Adrenal gland (tissue), 12 donors: ENCODE results near the gene TRMT6. TPM values are rescaled to one million over a fixed set of nuclear protein-coding genes. Genes with fewer than 3 reads are reported as not detected.

Experiments
- DNase-seq, 7 donors: peaks; one replicate each; pipeline ENCODE4 v3.0.0-alpha.2; 2019 to 2020
- H3K27ac ChIP-seq, 5 donors: fragments of 200-600 bp; sonication (generic) in 4 of 5; 1 replicate in 3 of 5; 2 replicates in 2 of 5; pipeline versions ENCODE4 v1.5.1 to v1.8.0; 2016 to 2020; ENCODE audit warnings: mild to moderate bottlenecking in 1 of 5
- H3K27me3 ChIP-seq: fragments of 200-600 bp; 2 replicates; pipeline ENCODE4 v1.8.0; 2021
- H3K36me3 ChIP-seq, 2 donors: fragments of 200-600 bp; replicated peaks in 1 of 2; 1 replicate in 1 of 2; 2 replicates in 1 of 2; pipeline versions ENCODE4 v1.5.1 to v1.8.0; 2018 to 2022
- H3K4me1 ChIP-seq, 2 donors: fragments of 200-600 bp; replicated peaks in 1 of 2; 1 replicate in 1 of 2; 2 replicates in 1 of 2; pipeline versions ENCODE4 v1.5.1 to v1.8.0; 2018 to 2021
- H3K4me3 ChIP-seq, 4 donors: fragments of 200-600 bp; sonication (generic) in 3 of 4; one replicate each; pipeline ENCODE4 v1.5.1; 2016 to 2018
- H3K9me3 ChIP-seq, 3 donors: fragments of 200-600 bp; sonication (generic) in 1 of 3; replicated peaks in 1 of 3; 1 replicate in 2 of 3; 2 replicates in 1 of 3; pipeline versions ENCODE4 v1.5.1 to v1.8.0; 2016 to 2021
- CTCF ChIP-seq, 6 experiments: fragments of 450-650 bp in 4 of 6; fragments of 200-600 bp in 2 of 6; sonication (generic) in 1 of 6; IDR thresholded peaks; 1 replicate in 5 of 6; 2 replicates in 1 of 6; pipeline versions ENCODE4 v1.5.1 to v1.8.0; 2016 to 2021; ENCODE audit warnings: antibody characterized with exemption in 6 of 6, mild to moderate bottlenecking in 2 of 6, moderate library complexity in 1 of 6
- POLR2A ChIP-seq, 2 donors: fragments of 450-650 bp; IDR thresholded peaks; one replicate each; pipeline ENCODE4 v1.6.1; 2017; ENCODE audit warnings: antibody characterized with exemption in 2 of 2, mild to moderate bottlenecking in 2 of 2, moderate library complexity in 1 of 2
- WGBS, 4 donors: extraction: QIAGEN DNeasy Blood & Tissue Kit in 2 of 4; methylation state at CpG; one replicate each; pipeline versions ENCODE4 v1.1.5 to v1.1.7; 2013 to 2017; 5-methylcytosine and 5-hydroxymethylcytosine counted together
- intact Hi-C, 2 donors: fragments of 100-400 bp; cut with DNase I; formaldehyde crosslinking; loops; one replicate each; pipeline versions ENCODE4 v1.14.1 to v1.15.0; 2022 to 2023
- polyA plus RNA-seq, 3 donors: library from polyadenylated mRNA; stranded (reverse); fragments of 200-250 nt in 2 of 3; fragments of 350-450 nt in 1 of 3; fragmentation: Illumina TruSeq in 1 of 3; extraction: RNeasy Lipid Tissue Mini Kit (QIAGEN cat#74804) in 1 of 3; gene quantifications; one replicate each; pipeline ENCODE4 v1.2.3, GENCODE V29; 2013 to 2014
- total RNA-seq, 9 donors: library from RNA; depleted of rRNA in 4 of 9; stranded (reverse); fragments of >200 nt in 4 of 9; fragments of 120-200 nt in 1 of 9; fragmentation: NEBNext Ultra II Directional in 1 of 9; extraction: Animal tissue kit (Norgen Biotek cat#: 25700) in 1 of 9; gene quantifications; one replicate each; pipeline versions ENCODE4 v1.1.0 to v1.2.4, GENCODE V29; 2013 to 2023
- donor health status: healthy with polysubstance abuse.
- donor health status: Bipolar disorder and iron deficiency.
- donor health status: DM: yes; HTN: yes; CAD: no.
- donor health status: DM: no; HTN: no; CAD: no.
- donor health status: DM: no; HTN: no; CAD: no.
- donor health status: DM: yes; HTN: yes; CAD: no.

TRMT6 gene
- total and polyA plus RNA-seq, 12 donors, result 8.9 to 32.0 (median 15.1) TPM

- Histone ChIP-seq H3K4me1 (no peaks in the 10 kb centered on the region), H3K27me3 (no peaks in the 10 kb centered on the region), H3K27ac (no peak overlapping the region), H3K4me3 (no peak overlapping the region), H3K9me3 (no peaks in the 10 kb centered on the region), H3K36me3 (no peaks in the 10 kb centered on the region)
- intact Hi-C loops, result no loop called here
- 79 to 85% (median 83%) methylated on average over 8 of the region's 8 CpGs for WGBS, 4 donors
- DNase-seq, result no peak
- TF ChIP-seq CTCF (IDR thresholded peaks at IDR 0.05) (no peak), POLR2A (IDR thresholded peaks at IDR 0.05) (peak in 1 of 2 donors; percentile 11)
These were observed 30.4 kb downstream of the TRMT6 start for GRCh38 chr20:5919626-5920544.

- Histone ChIP-seq H3K9me3 (no peaks in the 10 kb centered on the region), H3K4me1 (no peaks in the 10 kb centered on the region), H3K27me3 (no peaks in the 10 kb centered on the region), H3K4me3 (no peak overlapping the region), H3K27ac (no peak overlapping the region), H3K36me3 (no peaks in the 10 kb centered on the region)
- no peak for DNase-seq
- TF ChIP-seq CTCF (IDR thresholded peaks at IDR 0.05), result no peak
- TF ChIP-seq POLR2A (IDR thresholded peaks at IDR 0.05), result no peak
- 57 to 61% (median 58%) methylated on average over 3 of the region's 3 CpGs for WGBS, 4 donors
- intact Hi-C loops, result no loop called here
These were observed 31.3 kb downstream of the TRMT6 start for GRCh38 chr20:5918856-5919625.

- no peak for TF ChIP-seq POLR2A (IDR thresholded peaks at IDR 0.05)
- TF ChIP-seq CTCF (IDR thresholded peaks at IDR 0.05), result no peak
- Histone ChIP-seq H3K4me3 (no peak overlapping the region), H3K27me3 (no peaks in the 10 kb centered on the region), H3K36me3 (no peaks in the 10 kb centered on the region), H3K27ac (peak overlapping the region in 1 of 5 donors; percentile 29), H3K9me3 (no peaks in the 10 kb centered on the region), H3K4me1 (no peaks in the 10 kb centered on the region)
- DNase-seq, result no peak
- intact Hi-C loops, result no loop called here
- WGBS, 4 donors, result 0 to 39% (median 11%) methylated on average over 1 of the region's 1 CpG
These were observed 35.5 kb downstream of the TRMT6 start for GRCh38 chr20:5914859-5915258.

GRCh38 chr20:5913166-5913565, 37.2 kb downstream of the TRMT6 start:
- no peak for TF ChIP-seq POLR2A (IDR thresholded peaks at IDR 0.05)
- no peak for TF ChIP-seq CTCF (IDR thresholded peaks at IDR 0.05)
- Histone ChIP-seq H3K4me3 (no peak overlapping the region), H3K4me1 (no peaks in the 10 kb centered on the region), H3K27ac (peak overlapping the region in 1 of 5 donors; percentile 73), H3K9me3 (no peaks in the 10 kb centered on the region), H3K36me3 (no peaks in the 10 kb centered on the region), H3K27me3 (no peaks in the 10 kb centered on the region)
- WGBS, 4 donors, result 79 to 86% (median 80%) methylated on average over 2 of the region's 2 CpGs
- DNase-seq, result no peak
- intact Hi-C loops, result no loop called here
